GM06990 (cell line): Measurements from ENCODE around the gene HOATZ.

Source experiments
- DNase-seq: peaks from one replicate; pipeline ENCODE4 v3.0.0-alpha.2; 2011; ENCODE audit not compliant: insufficient read length; ENCODE audit errors: extremely low read depth
- H3K27me3 ChIP-seq: replicated peaks from 2 replicates; pipeline ENCODE4 v1.6.0; 2011; ENCODE audit warnings: low read length; ENCODE audit not compliant: control insufficient read depth, insufficient read depth
- H3K36me3 ChIP-seq: 2 replicates; pipeline ENCODE4 v1.5.1; 2011; ENCODE audit warnings: low read length; ENCODE audit not compliant: control insufficient read depth, insufficient read depth
- H3K4me3 ChIP-seq: replicated peaks from 2 replicates; pipeline ENCODE4 v1.5.1; 2011; ENCODE audit warnings: low read depth, mild to moderate bottlenecking, control low read depth, low read length
- TF ChIP-seq, protein P1 (sequence below): IDR thresholded peaks from 2 replicates; pipeline ENCODE4 v1.5.1; 2011; ENCODE audit warnings: low read length, control low read depth, mild to moderate bottlenecking, inconsistent platforms; ENCODE audit not compliant: insufficient read depth, poor library complexity, severe bottlenecking

Gene HOATZ

DNA sequence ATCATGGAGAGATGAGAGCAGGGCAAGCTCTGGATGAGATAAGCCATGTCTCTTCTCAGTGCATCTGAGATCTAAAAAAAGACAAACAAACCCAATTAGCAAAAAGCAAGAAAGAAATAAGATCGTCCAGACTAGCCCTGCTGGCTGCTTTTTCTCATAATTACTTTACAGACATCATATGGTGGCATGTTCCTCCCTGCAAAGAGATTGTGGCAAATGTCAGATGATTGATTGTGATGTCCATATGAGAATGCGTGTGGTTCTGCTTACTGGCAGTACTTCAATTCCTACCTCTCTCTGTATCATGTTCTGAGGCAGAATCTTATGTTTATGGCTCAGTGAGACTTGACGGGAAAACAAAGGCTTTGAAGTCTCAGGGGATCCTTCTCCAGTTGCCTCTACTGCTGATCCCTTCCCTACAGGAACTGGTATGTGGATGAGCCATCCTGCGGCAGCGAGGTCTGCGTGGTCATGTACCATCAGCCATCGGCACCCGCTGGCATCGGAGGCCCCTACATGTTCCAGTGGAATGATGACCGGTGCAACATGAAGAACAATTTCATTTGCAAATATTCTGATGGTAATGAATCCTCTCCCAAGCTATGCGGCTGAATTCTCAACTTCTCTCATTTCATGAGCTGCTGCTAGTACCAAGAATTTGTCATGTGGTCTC is 34.8 kb downstream of the HOATZ start:
- TF ChIP-seq, protein P1, sequence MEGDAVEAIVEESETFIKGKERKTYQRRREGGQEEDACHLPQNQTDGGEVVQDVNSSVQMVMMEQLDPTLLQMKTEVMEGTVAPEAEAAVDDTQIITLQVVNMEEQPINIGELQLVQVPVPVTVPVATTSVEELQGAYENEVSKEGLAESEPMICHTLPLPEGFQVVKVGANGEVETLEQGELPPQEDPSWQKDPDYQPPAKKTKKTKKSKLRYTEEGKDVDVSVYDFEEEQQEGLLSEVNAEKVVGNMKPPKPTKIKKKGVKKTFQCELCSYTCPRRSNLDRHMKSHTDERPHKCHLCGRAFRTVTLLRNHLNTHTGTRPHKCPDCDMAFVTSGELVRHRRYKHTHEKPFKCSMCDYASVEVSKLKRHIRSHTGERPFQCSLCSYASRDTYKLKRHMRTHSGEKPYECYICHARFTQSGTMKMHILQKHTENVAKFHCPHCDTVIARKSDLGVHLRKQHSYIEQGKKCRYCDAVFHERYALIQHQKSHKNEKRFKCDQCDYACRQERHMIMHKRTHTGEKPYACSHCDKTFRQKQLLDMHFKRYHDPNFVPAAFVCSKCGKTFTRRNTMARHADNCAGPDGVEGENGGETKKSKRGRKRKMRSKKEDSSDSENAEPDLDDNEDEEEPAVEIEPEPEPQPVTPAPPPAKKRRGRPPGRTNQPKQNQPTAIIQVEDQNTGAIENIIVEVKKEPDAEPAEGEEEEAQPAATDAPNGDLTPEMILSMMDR, result no peak
- no peak overlapping the region for H3K4me3 ChIP-seq
- H3K27me3 ChIP-seq, result peaks cover 5% of the 10 kb centered on the region
- H3K36me3 ChIP-seq, result no peaks in the 10 kb centered on the region
- DNase-seq, result no peak

DNA sequence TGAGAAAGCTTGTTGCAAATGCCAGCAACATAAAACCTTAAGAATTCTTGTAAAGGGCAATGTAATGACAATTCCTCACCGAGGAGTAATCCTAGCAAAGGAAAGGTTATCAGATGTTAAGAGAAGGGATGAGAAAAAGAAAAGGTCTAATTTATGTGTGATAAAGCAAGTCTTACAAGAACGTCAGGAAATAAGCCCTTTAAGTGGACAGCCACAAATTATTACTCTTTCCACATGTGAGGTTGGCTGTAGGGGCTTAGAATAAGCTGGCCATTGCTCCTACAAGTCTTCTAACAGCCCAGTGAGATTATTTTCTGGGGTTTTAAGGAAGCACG is 35.3 kb downstream of the HOATZ start:
- Histone ChIP-seq H3K36me3 (no peaks in the 10 kb centered on the region), H3K4me3 (no peak overlapping the region), H3K27me3 (peaks cover 5% of the 10 kb centered on the region)
- TF ChIP-seq, protein P1, result no peak
- DNase-seq, result no peak

DNA sequence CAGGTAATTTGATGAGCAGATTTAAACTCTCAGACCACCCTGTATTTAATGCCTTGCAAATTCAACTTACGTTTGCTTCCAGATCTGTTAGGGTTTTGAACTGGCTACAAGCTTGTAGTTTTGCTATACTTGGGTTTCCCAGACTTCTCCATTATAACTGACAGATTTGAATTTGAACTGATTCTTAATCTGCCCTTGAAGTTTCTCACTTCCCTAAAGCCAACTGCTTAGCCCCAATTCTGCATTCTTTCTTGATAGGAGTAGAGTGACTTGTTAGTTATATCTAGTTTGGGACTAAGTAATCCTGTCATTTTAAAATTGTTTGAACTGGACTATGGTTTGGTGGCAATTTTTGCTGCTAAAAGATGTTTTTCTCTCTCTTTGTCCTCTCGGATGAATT is 35.7 kb downstream of the HOATZ start:
- Histone ChIP-seq H3K36me3 (no peaks in the 10 kb centered on the region), H3K27me3 (peaks cover 5% of the 10 kb centered on the region), H3K4me3 (no peak overlapping the region)
- TF ChIP-seq, protein P1, result no peak
- no peak for DNase-seq

DNA sequence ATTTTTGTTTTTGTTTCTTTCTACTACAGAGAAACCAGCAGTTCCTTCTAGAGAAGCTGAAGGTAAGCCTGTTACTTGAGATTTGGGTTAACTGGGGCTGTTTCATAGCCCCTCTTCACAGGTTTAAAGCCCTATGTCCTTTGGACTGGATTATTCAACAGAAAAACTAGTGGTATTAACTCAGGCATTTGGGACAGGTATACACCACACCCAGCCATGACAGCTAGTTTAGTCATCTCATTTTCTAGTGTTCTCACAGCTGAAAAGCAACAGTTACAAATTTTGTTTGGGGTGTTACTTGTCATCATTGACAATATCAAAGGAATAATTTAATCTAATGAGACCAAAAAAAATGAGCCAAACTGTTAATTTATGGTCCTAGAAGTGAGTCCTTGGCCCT is 40.0 kb downstream of the HOATZ start:
- no peaks in the 10 kb centered on the region; the same call in 1 of the 2 replicates for H3K27me3 ChIP-seq
- TF ChIP-seq, protein P1, result no peak
- no peaks in the 10 kb centered on the region for H3K36me3 ChIP-seq
- no peak for DNase-seq
- no peak overlapping the region for H3K4me3 ChIP-seq

DNA sequence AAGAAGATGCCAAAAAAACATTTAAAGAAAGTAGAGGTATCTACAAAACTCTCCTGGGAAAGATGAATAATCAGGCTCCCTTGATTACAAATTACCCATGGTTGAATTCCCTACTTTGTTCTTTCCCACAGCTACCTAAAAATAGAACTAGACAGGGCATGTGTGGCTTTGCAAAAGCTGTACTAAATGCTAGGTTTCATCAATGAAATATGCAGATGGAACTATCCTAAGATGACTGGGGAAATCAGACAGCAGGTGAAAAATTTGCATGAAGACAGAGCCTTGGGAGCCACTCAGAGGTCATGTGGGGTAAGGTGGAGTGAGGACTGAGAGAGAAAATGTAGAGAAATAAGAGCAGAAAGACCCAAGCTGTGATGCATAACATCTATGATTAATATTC is 40.7 kb downstream of the HOATZ start:
- Histone ChIP-seq H3K4me3 (no peak overlapping the region), H3K36me3 (no peaks in the 10 kb centered on the region), H3K27me3 (no peaks in the 10 kb centered on the region; the same call in 1 of the 2 replicates)
- TF ChIP-seq, protein P1, result no peak
- DNase-seq, result no peak
